Measurements from ENCODE around the gene BRSK2.

GRCh38 chr11:1476940-1477736 lies 87.4 kb downstream of the BRSK2 start:
- TF ChIP-seq CTCF (IDR thresholded peaks at IDR 0.05) (no peak), POLR2A (IDR thresholded peaks at IDR 0.05) (no peak)

All from Peyer's patch (tissue), 4 donors.